ENCODE measurements around the gene CEL. TPM values are rescaled to one million over a fixed set of nuclear protein-coding genes. Genes with fewer than 3 reads are reported as not detected.
"Not testable (repeated sequence)": the region's sequence is repeated elsewhere in the genome, so short reads cannot be mapped to it uniquely, and the experiment has no call there.

The CEL gene
- polyA plus RNA-seq, 1 donor from 2014 or later, result not detected

DNA sequence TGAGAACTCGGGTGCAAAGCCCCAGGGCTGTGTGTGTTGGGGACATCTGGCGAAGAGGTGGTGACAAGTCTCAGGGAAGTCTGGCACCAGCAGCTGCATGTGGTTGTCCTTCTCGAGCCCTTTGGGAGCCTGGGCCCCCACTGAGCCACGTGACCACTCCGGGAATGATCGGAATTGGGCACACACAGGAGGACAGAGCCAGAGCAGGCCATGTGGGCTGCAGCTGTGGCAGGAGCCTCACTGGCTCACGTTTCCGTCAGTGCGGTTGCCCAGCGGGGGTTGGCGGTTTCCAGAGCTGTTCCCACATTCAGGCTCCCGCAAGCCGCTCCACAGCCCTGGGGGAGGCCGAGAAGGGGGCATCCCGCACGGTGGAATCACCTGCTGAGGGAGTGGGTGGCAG is 6.8 kb upstream of the CEL start:
- H3K4me3 Mint-ChIP-seq, result no peak overlapping the region
- peaks cover 0 to 11% (median 8%) of the 10 kb centered on the region in 3 donors for H3K4me1 Mint-ChIP-seq
- no peak overlapping the region for H3K27ac Mint-ChIP-seq
- H3K9me3 Mint-ChIP-seq, result no peaks in the 10 kb centered on the region
- peaks cover 7% of the 10 kb centered on the region for H3K36me3 Mint-ChIP-seq
- H3K27me3 Mint-ChIP-seq, result no peaks in the 10 kb centered on the region

GRCh38 chr9:133055788-133056420 is 5.9 kb upstream of the CEL start:
- peaks cover 0 to 12% (median 10%) of the 10 kb centered on the region in 3 donors for H3K4me1 Mint-ChIP-seq
- H3K36me3 Mint-ChIP-seq, result peaks cover 7% of the 10 kb centered on the region
- no peak overlapping the region for H3K27ac Mint-ChIP-seq
- no peaks in the 10 kb centered on the region for H3K27me3 Mint-ChIP-seq
- no peaks in the 10 kb centered on the region for H3K9me3 Mint-ChIP-seq
- H3K4me3 Mint-ChIP-seq, result no peak overlapping the region

DNA sequence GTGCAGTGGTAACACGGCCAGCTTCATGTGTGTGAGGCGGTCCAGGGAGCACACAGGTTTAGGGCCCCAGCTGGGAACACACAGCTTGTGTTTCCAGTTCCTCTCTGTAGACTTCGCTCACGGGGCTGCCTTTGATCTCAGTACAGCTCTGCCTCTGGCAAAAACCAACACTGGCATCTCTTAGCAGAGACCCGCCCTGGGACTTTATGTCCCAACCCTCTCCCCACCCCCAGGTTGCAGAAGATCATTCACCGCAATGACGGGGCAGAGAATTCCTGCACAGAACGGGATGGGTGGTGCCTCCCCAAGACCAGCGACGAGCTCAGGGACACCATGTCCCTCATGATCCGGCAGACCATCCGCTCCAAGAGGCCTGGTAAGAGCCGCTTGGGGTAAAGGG is 5.2 kb upstream of the CEL start:
- no peaks in the 10 kb centered on the region for H3K27me3 Mint-ChIP-seq
- peaks cover 0 to 12% (median 10%) of the 10 kb centered on the region in 3 donors for H3K4me1 Mint-ChIP-seq
- no peak overlapping the region for H3K4me3 Mint-ChIP-seq
- no peak overlapping the region for H3K27ac Mint-ChIP-seq
- peaks cover 7% of the 10 kb centered on the region for H3K36me3 Mint-ChIP-seq
- no peaks in the 10 kb centered on the region for H3K9me3 Mint-ChIP-seq

GRCh38 chr9:133057006-133057405 is 4.8 kb upstream of the CEL start:
- Mint-ChIP-seq H3K4me3 (no peak overlapping the region), H3K36me3 (peaks cover 7% of the 10 kb centered on the region), H3K4me1 (peaks cover 0 to 12% (median 10%) of the 10 kb centered on the region in 3 donors), H3K9me3 (no peaks in the 10 kb centered on the region), H3K27me3 (no peaks in the 10 kb centered on the region), H3K27ac (no peak overlapping the region)

- no peaks in the 10 kb centered on the region for H3K9me3 Mint-ChIP-seq
Measured at GRCh38 chr9:133057553-133057952, 4.2 kb upstream of the CEL start.

GRCh38 chr9:133058071-133058470 is 3.7 kb upstream of the CEL start:
- H3K27ac Mint-ChIP-seq, result no peak overlapping the region
- H3K36me3 Mint-ChIP-seq, result peaks cover 5% of the 10 kb centered on the region
- H3K4me3 Mint-ChIP-seq, result no peak overlapping the region
- H3K4me1 Mint-ChIP-seq, result peaks cover 0 to 12% (median 10%) of the 10 kb centered on the region in 3 donors
- no peaks in the 10 kb centered on the region for H3K9me3 Mint-ChIP-seq
- no peaks in the 10 kb centered on the region for H3K27me3 Mint-ChIP-seq

More at GRCh38 chr9:133057553-133057952, 4.2 kb upstream of the CEL start:
- Mint-ChIP-seq H3K4me3 (peak overlapping the region in 1 of 4 donors; percentile 49), H3K27ac (no peak overlapping the region), H3K27me3 (no peaks in the 10 kb centered on the region), H3K36me3 (peaks cover 6% of the 10 kb centered on the region), H3K4me1 (peaks cover 0 to 12% (median 10%) of the 10 kb centered on the region in 3 donors)

DNA sequence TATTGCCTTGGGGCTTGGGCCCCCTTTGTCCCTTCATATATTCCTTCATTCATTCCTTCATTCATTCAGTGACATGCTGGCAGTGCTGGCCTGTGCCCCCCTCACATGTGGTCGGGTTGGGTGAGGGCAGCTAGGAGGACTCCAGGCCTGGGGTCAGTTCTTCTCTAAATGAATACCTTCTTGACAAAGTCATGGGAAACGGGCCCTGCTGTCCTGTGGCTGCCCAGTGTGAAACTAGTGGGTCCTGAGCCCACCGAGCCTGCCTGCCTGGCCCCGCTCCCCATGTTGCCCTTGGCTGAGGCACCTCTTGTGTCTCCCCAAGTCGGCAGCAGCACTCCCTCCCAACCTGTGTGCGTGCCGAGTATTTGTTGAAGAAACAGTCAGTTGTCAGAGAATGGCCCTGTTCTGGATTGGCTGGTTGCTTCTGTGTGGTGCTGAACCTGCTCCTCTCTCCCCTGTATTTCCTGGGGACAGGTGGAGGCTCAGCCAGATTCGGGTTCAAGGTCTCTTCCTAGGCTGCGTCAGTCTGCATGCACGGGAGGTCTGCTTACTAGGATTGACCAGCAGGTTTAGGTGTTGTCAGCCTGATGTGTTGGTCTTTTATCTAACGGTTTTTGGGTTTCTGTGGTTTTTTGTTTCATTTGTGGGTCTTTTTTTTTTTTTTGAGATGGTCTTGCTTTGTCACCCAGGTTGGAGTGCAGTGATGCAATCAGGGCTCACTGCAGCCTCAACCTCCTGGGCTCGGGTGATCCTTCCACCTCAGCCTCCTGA is 3.0 kb upstream of the CEL start:
- Mint-ChIP-seq H3K9me3 (no peaks in the 10 kb centered on the region), H3K36me3 (peaks cover 5% of the 10 kb centered on the region), H3K4me3 (no peak overlapping the region), H3K4me1 (peaks cover 0 to 12% (median 10%) of the 10 kb centered on the region in 3 donors), H3K27me3 (no peaks in the 10 kb centered on the region), H3K27ac (no peak overlapping the region)

- Mint-ChIP-seq H3K27me3 (no peaks in the 10 kb centered on the region), H3K27ac (no peak overlapping the region), H3K9me3 (no peaks in the 10 kb centered on the region), H3K4me1 (peaks cover 0 to 12% (median 10%) of the 10 kb centered on the region in 3 donors), H3K4me3 (no peak overlapping the region), H3K36me3 (peaks cover 5% of the 10 kb centered on the region)
Measured at GRCh38 chr9:133059623-133060022, 2.2 kb upstream of the CEL start.

- no peaks in the 10 kb centered on the region for H3K27me3 Mint-ChIP-seq
- no peak overlapping the region for H3K27ac Mint-ChIP-seq
- no peak overlapping the region for H3K4me3 Mint-ChIP-seq
- H3K9me3 Mint-ChIP-seq, result no peaks in the 10 kb centered on the region
- H3K36me3 Mint-ChIP-seq, result peaks cover 5% of the 10 kb centered on the region
- peaks cover 0 to 12% (median 10%) of the 10 kb centered on the region in 3 donors for H3K4me1 Mint-ChIP-seq
Measured at GRCh38 chr9:133060417-133060841, 1.4 kb upstream of the CEL start.

GRCh38 chr9:133061019-133061763 is 590 bp upstream of the CEL start:
- H3K27me3 Mint-ChIP-seq, H3K36me3 Mint-ChIP-seq, H3K9me3 Mint-ChIP-seq, H3K27ac Mint-ChIP-seq: not testable (repeated sequence)
- H3K4me1 Mint-ChIP-seq, result peaks cover 0 to 12% (median 10%) of the 10 kb centered on the region in 3 donors
- H3K4me3 Mint-ChIP-seq, result peak overlapping the region in 1 of 4 donors; percentile 37

DNA sequence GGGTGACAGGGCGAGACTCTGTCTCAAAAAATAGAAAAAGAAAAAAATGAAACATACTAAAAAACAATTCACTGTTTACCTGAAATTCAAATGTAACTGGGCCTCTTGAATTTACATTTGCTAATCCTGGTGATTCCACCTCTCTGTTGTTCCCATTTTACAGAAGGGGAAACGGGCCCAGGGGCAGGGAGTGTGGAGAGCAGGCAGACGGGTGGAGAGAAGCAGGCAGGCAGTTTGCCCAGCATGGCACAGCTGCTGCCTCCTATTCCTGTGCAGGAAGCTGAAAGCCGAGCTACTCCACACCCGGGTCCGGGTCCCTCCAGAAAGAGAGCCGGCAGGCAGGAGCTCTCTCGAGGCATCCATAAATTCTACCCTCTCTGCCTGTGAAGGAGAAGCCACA is 788 bp downstream of the CEL start:
- H3K27ac Mint-ChIP-seq, H3K27me3 Mint-ChIP-seq, H3K9me3 Mint-ChIP-seq, H3K4me3 Mint-ChIP-seq, H3K36me3 Mint-ChIP-seq: not testable (repeated sequence)
- peaks cover 0 to 12% (median 10%) of the 10 kb centered on the region in 3 donors for H3K4me1 Mint-ChIP-seq

GRCh38 chr9:133063159-133063499 is 1.3 kb downstream of the CEL start:
- Mint-ChIP-seq H3K4me1 (peaks cover 0 to 12% (median 10%) of the 10 kb centered on the region in 3 donors), H3K4me3 (no peak overlapping the region), H3K36me3 (peaks cover 3% of the 10 kb centered on the region), H3K27ac (no peak overlapping the region), H3K27me3 (no peaks in the 10 kb centered on the region), H3K9me3 (no peaks in the 10 kb centered on the region)

- no peaks in the 10 kb centered on the region for H3K27me3 Mint-ChIP-seq
- H3K4me1 Mint-ChIP-seq, result peaks cover 0 to 12% (median 10%) of the 10 kb centered on the region in 3 donors
- no peaks in the 10 kb centered on the region for H3K9me3 Mint-ChIP-seq
- no peak overlapping the region for H3K4me3 Mint-ChIP-seq
- H3K27ac Mint-ChIP-seq, result no peak overlapping the region
- H3K36me3 Mint-ChIP-seq, result peaks cover 3% of the 10 kb centered on the region
Measured at GRCh38 chr9:133063500-133064231, 1.9 kb downstream of the CEL start.

DNA sequence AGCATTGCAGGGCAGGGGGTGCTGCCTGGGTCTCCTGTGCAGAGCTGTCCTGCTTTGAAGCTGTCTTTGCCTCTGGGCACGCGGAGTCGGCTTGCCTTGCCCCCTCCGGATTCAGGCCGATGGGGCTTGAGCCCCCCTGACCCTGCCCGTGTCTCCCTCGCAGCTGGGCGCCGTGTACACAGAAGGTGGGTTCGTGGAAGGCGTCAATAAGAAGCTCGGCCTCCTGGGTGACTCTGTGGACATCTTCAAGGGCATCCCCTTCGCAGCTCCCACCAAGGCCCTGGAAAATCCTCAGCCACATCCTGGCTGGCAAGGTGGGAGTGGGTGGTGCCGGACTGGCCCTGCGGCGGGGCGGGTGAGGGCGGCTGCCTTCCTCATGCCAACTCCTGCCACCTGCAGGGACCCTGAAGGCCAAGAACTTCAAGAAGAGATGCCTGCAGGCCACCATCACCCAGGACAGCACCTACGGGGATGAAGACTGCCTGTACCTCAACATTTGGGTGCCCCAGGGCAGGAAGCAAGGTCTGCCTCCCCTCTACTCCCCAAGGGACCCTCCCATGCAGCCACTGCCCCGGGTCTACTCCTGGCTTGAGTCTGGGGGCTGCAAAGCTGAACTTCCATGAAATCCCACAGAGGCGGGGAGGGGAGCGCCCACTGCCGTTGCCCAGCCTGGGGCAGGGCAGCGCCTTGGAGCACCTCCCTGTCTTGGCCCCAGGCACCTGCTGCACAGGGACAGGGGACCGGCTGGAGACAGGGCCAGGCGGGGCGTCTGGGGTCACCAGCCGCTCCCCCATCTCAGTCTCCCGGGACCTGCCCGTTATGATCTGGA is 2.7 kb downstream of the CEL start:
- no peaks in the 10 kb centered on the region for H3K36me3 Mint-ChIP-seq
- H3K27ac Mint-ChIP-seq, result no peak overlapping the region
- H3K9me3 Mint-ChIP-seq, result no peaks in the 10 kb centered on the region
- H3K4me3 Mint-ChIP-seq, result no peak overlapping the region
- peaks cover 0 to 6% (median 2%) of the 10 kb centered on the region in 3 donors for H3K4me1 Mint-ChIP-seq
- H3K27me3 Mint-ChIP-seq, result no peaks in the 10 kb centered on the region

All from IgD-negative memory B cell (primary cell).